H1 (cell line): ENCODE results near the gene ADCY2. TPM values are rescaled to one million over a fixed set of nuclear protein-coding genes. Genes with fewer than 3 reads are reported as not detected.

Experiments
- CTCF ChIA-PET: fragments of 300-600 bp; sonication (Branson Sonifier 250); formaldehyde crosslinking; loops from one replicate; lab custom pipeline; 2021; ENCODE audit not compliant: partially characterized antibody; lab: Charles Lee
- POLR2A ChIA-PET: fragments of 300-600 bp; sonication (Branson Sonifier 250); formaldehyde crosslinking; loops from one replicate; lab custom pipeline; 2021; ENCODE audit warnings: inconsistent platforms; ENCODE audit not compliant: partially characterized antibody; lab: Charles Lee
- DNase-seq, 2 experiments: peaks; one replicate each; pipeline versions ENCODE4 v3.0.0 to v3.0.0-alpha.2; 2010 to 2022; ENCODE audit warnings: low spot score in 2 of 2, low read depth in 1 of 2, mixed read lengths in 1 of 2
- FAIRE-seq: peaks from 2 replicates; lab custom pipeline; 2011; peaks lifted over from hg19 to GRCh38; lab: Jason Lieb, UNC
- H2AFZ ChIP-seq: 2 replicates; pipeline ENCODE4 v1.8.1; 2012; ENCODE audit warnings: low read length, inconsistent platforms
- H2AK5ac ChIP-seq: 2 replicates; pipeline ENCODE4 v1.6.1; 2013; ENCODE audit warnings: low read depth, low read length
- H2BK120ac ChIP-seq: replicated peaks from 2 replicates; pipeline ENCODE3; 2013; ENCODE audit warnings: low read depth, low read length, inconsistent platforms
- H2BK12ac ChIP-seq: 2 replicates; pipeline ENCODE4 v1.6.1; 2013; ENCODE audit warnings: low read depth, low read length
- H2BK15ac ChIP-seq: 2 replicates; pipeline ENCODE4 v1.6.1; 2013; ENCODE audit warnings: low read length
- H2BK20ac ChIP-seq: 2 replicates; pipeline ENCODE4 v1.6.1; 2013; ENCODE audit warnings: low read length
- H2BK5ac ChIP-seq: 2 replicates; pipeline ENCODE4 v1.6.1; 2013; ENCODE audit warnings: low read depth, low read length
- H3K14ac ChIP-seq: 2 replicates; pipeline ENCODE4 v1.6.1; 2013; ENCODE audit warnings: inconsistent platforms; ENCODE audit not compliant: insufficient read length
- H3K18ac ChIP-seq: 2 replicates; pipeline ENCODE4 v1.6.1; 2013; ENCODE audit warnings: low read length; ENCODE audit errors: extremely low read depth
- H3K23ac ChIP-seq: 2 replicates; pipeline ENCODE4 v1.6.1; 2013; ENCODE audit warnings: inconsistent platforms; ENCODE audit not compliant: insufficient read length
- H3K23me2 ChIP-seq: 2 replicates; pipeline ENCODE4 v1.6.1; 2013; ENCODE audit warnings: low read depth, low read length
- H3K27ac ChIP-seq: 2 replicates; pipeline ENCODE4 v1.6.1; 2011; ENCODE audit warnings: low read depth, low read length, inconsistent platforms
- H3K27me3 ChIP-seq, 4 experiments: replicated peaks in 1 of 4; 1 replicate in 1 of 4; 2 replicates in 3 of 4; pipeline versions ENCODE4 v1.6.1 to v1.8.1; 2011 to 2013; ENCODE audit warnings: low read length in 3 of 4, mild to moderate bottlenecking in 3 of 4, inconsistent platforms in 2 of 4, mixed read lengths in 2 of 4, moderate library complexity in 1 of 4; ENCODE audit not compliant: control insufficient read depth in 3 of 4, insufficient read depth in 3 of 4; ENCODE audit errors: extremely low read depth in 1 of 4
- H3K36me3 ChIP-seq, 4 experiments: 2 replicates each; pipeline versions ENCODE4 v1.6.1 to v1.8.1; 2011 to 2013; ENCODE audit warnings: mild to moderate bottlenecking in 4 of 4, low read length in 3 of 4, moderate library complexity in 2 of 4, control low read depth in 1 of 4, inconsistent platforms in 1 of 4; ENCODE audit not compliant: insufficient read depth in 4 of 4, control insufficient read depth in 2 of 4
- H3K4ac ChIP-seq: replicated peaks from 2 replicates; pipeline ENCODE3; 2013; ENCODE audit warnings: low read length, low read depth, mixed read lengths, inconsistent platforms; ENCODE audit not compliant: insufficient read length
- H3K4me1 ChIP-seq, 4 experiments: replicated peaks in 1 of 4; 1 replicate in 1 of 4; 2 replicates in 3 of 4; pipeline versions ENCODE4 v1.6.1 to v1.8.1; 2011 to 2013; ENCODE audit warnings: low read length in 3 of 4, inconsistent platforms in 2 of 4, mixed read lengths in 1 of 4; ENCODE audit not compliant: insufficient read depth in 4 of 4, control insufficient read depth in 3 of 4
- H3K4me2 ChIP-seq, 2 experiments: 2 replicates each; pipeline versions ENCODE4 v1.6.1 to v1.8.1; 2011 to 2013; ENCODE audit warnings: low read depth in 2 of 2, low read length in 2 of 2, control low read depth in 1 of 2, inconsistent platforms in 1 of 2, mild to moderate bottlenecking in 1 of 2; ENCODE audit not compliant: insufficient read depth in 1 of 2
- H3K4me3 ChIP-seq, 4 experiments: fragments of 200-600, 300-600 bp in 1 of 4; sonication (generic), shearing (Covaris generic), sonication (Bioruptor Twin) in 1 of 4; 2 replicates each; pipeline versions ENCODE4 v1.5.1 to v1.8.1; 2011 to 2016; ENCODE audit warnings: low read length in 4 of 4, low read depth in 3 of 4, control low read depth in 2 of 4, inconsistent platforms in 2 of 4, mild to moderate bottlenecking in 2 of 4, mixed read lengths in 1 of 4, moderate library complexity in 1 of 4; ENCODE audit not compliant: insufficient read depth in 2 of 4; ENCODE audit errors: extremely low read depth in 1 of 4
- H3K56ac ChIP-seq: replicated peaks from 2 replicates; pipeline ENCODE3; 2013; ENCODE audit warnings: low read depth, mild to moderate bottlenecking, mixed read lengths, low read length, inconsistent platforms; ENCODE audit not compliant: insufficient read length
- H3K79me1 ChIP-seq: 2 replicates; pipeline ENCODE4 v1.6.1; 2013; ENCODE audit warnings: low read depth, low read length, control low read depth
- H3K79me2 ChIP-seq, 2 experiments: 2 replicates each; pipeline versions ENCODE4 v1.6.1 to v1.8.1; 2012 to 2013; ENCODE audit warnings: low read length in 2 of 2, mild to moderate bottlenecking in 2 of 2, inconsistent platforms in 1 of 2; ENCODE audit not compliant: insufficient read depth in 2 of 2, control insufficient read depth in 1 of 2
- H3K9ac ChIP-seq, 4 experiments: replicated peaks in 1 of 4; 1 replicate in 1 of 4; 2 replicates in 3 of 4; pipeline versions ENCODE4 v1.6.1 to v1.8.1; 2011 to 2013; ENCODE audit warnings: low read depth in 3 of 4, low read length in 3 of 4, control low read depth in 2 of 4, mild to moderate bottlenecking in 2 of 4, moderate library complexity in 2 of 4, inconsistent platforms in 1 of 4; ENCODE audit errors: extremely low read depth in 1 of 4
- H3K9me3 ChIP-seq, 2 experiments: 2 replicates each; pipeline versions ENCODE4 v1.6.1 to v1.8.1; 2012 to 2013; ENCODE audit warnings: mild to moderate bottlenecking in 2 of 2, moderate library complexity in 2 of 2, control low read depth in 1 of 2, inconsistent platforms in 1 of 2, low read depth in 1 of 2, low read length in 1 of 2, mixed read lengths in 1 of 2; ENCODE audit not compliant: insufficient read depth in 2 of 2
- H4K20me1 ChIP-seq, 2 experiments: replicated peaks in 1 of 2; 2 replicates each; pipeline versions ENCODE3 to v1.8.1; 2011 to 2013; ENCODE audit warnings: inconsistent platforms in 2 of 2, low read length in 2 of 2, mild to moderate bottlenecking in 1 of 2; ENCODE audit not compliant: insufficient read depth in 2 of 2, control insufficient read depth in 1 of 2
- H4K5ac ChIP-seq: 2 replicates; pipeline ENCODE4 v1.6.1; 2013; ENCODE audit warnings: low read length, low read depth, mixed read lengths, inconsistent platforms; ENCODE audit not compliant: insufficient read length
- H4K8ac ChIP-seq: 2 replicates; pipeline ENCODE4 v1.8.0; 2013; ENCODE audit warnings: mild to moderate bottlenecking, moderate library complexity, low read length, inconsistent platforms; ENCODE audit not compliant: insufficient read depth; ENCODE audit errors: extremely low read depth
- H4K91ac ChIP-seq: replicated peaks from 2 replicates; pipeline ENCODE3; 2013; ENCODE audit warnings: low read length, mixed read lengths, inconsistent platforms; ENCODE audit not compliant: insufficient read length
- ATF2 ChIP-seq: IDR thresholded peaks from 2 replicates; pipeline ENCODE4 v1.6.1; 2012; ENCODE audit warnings: low read length, inconsistent platforms
- CHD2 ChIP-seq: IDR thresholded peaks from 2 replicates; pipeline ENCODE4 v1.6.1; 2012; ENCODE audit warnings: low read length, improper control_type of control experiment
- CREB1 ChIP-seq: IDR thresholded peaks from 2 replicates; pipeline ENCODE4 v1.6.1; 2012; ENCODE audit warnings: inconsistent platforms
- POLR2A ChIP-seq, 2 experiments: IDR thresholded peaks; 1 replicate in 1 of 2; 2 replicates in 1 of 2; pipeline ENCODE4 v1.6.1; 2011; ENCODE audit warnings: low read depth in 2 of 2, low read length in 2 of 2, mild to moderate bottlenecking in 2 of 2; ENCODE audit errors: control extremely low read depth in 1 of 2
- POLR2AphosphoS5 ChIP-seq: IDR thresholded peaks from 2 replicates; pipeline ENCODE4 v1.6.1; 2011; ENCODE audit warnings: low read depth, low read length
- RBBP5 ChIP-seq: IDR thresholded peaks from 2 replicates; pipeline ENCODE4 v1.7.1; 2012; ENCODE audit warnings: low read depth, mild to moderate bottlenecking, inconsistent platforms, low read length, moderate library complexity, borderline replicate concordance
- TCF12 ChIP-seq: IDR thresholded peaks from 2 replicates; pipeline ENCODE4 v1.6.1; 2011; ENCODE audit warnings: low read depth, mild to moderate bottlenecking, low read length
- USF2 ChIP-seq: IDR thresholded peaks from 2 replicates; pipeline ENCODE4 v1.6.1; 2011; ENCODE audit warnings: low read length, improper control_type of control experiment
- polyA plus RNA-seq, 7 experiments: library from polyadenylated mRNA; depleted of rRNA in 3 of 7; stranded (reverse) in 5 of 7; unstranded in 2 of 7; fragments of >200 nt in 5 of 7; fragments of 200-250 nt in 2 of 7; gene quantifications; 1 replicate in 5 of 7; 2 replicates in 1 of 7; 4 replicates in 1 of 7; pipeline versions ENCODE4 v1.2.1 to v1.2.3, GENCODE V29; 2011 to 2013; ENCODE audit warnings: missing spikeins in 2 of 7, mixed read lengths in 2 of 7
- total RNA-seq: library from RNA; stranded (reverse); fragmentation: NEBNext Ultra II Directional; extraction: Animal tissue kit (Norgen Biotek cat#: 25700); gene quantifications from 2 replicates; pipeline ENCODE4 v1.2.1, GENCODE V29; 2021

The ADCY2 gene
- total and polyA plus RNA-seq, 2 of the 8 experiments (the other 6 are each of a cell fraction or from before 2014, with no cell fraction given), result 35.8 to 122 TPM

GRCh38 chr5:7628248-7628647 is 232.3 kb downstream of the ADCY2 start:
- FAIRE-seq, result no peak
- H3K79me2 ChIP-seq, result no peaks in the 10 kb centered on the region; a peak in 2 of 4 replicates
- CTCF ChIA-PET, result interaction anchor here (1.5 kb wide), 1 partner anchor 20 kb away, joined by 4 read pairs; no protein-coding TSS in a partner anchor

More at GRCh38 chr5:7628248-7628647, 232.3 kb downstream of the ADCY2 start:
- peaks cover 0 to 46% (median 12%) of the 10 kb centered on the region in 4 experiments; a peak in 7 of 8 replicates for H3K36me3 ChIP-seq
- H3K9ac ChIP-seq, result no peak overlapping the region
- H2BK5ac ChIP-seq, result no peak overlapping the region
- H3K23ac ChIP-seq, result no peak overlapping the region
- no peaks in the 10 kb centered on the region; the same call in 1 of the 2 replicates for H3K23me2 ChIP-seq
- no peak overlapping the region for H4K8ac ChIP-seq
- POLR2A ChIA-PET, result interaction anchor here (1.8 kb wide), 1 partner anchor 11 kb away, joined by 8 read pairs; no protein-coding TSS in a partner anchor
- H2BK120ac ChIP-seq, result no peak overlapping the region
- H3K4me2 ChIP-seq, result no peak overlapping the region
- no peak overlapping the region for H3K14ac ChIP-seq
- no peak overlapping the region for H3K27ac ChIP-seq
- no peaks in the 10 kb centered on the region; the same call in 1 of the 2 replicates for H3K79me1 ChIP-seq
- no peaks in the 10 kb centered on the region for H3K9me3 ChIP-seq
- no peak overlapping the region for H4K5ac ChIP-seq
- H3K27me3 ChIP-seq, result no peaks in the 10 kb centered on the region
- no peak overlapping the region for H2BK12ac ChIP-seq
- H2BK20ac ChIP-seq, result no peak overlapping the region
- no peak overlapping the region for H3K4ac ChIP-seq
- no peak overlapping the region for H2AFZ ChIP-seq
- H2BK15ac ChIP-seq, result no peak overlapping the region
- no peak for TF ChIP-seq ATF2
- no peak for TF ChIP-seq CHD2
- no peak for TF ChIP-seq RBBP5
- no peak for TF ChIP-seq POLR2AphosphoS5
- no peak for TF ChIP-seq USF2
- no peak for TF ChIP-seq TCF12
- no peak for TF ChIP-seq POLR2A (IDR thresholded peaks at IDR 0.05; ENCODE audit: control extremely low read depth in 1 of 2, low read depth in 2 of 2, low read length in 2 of 2)
- TF ChIP-seq CREB1, result no peak
- H3K56ac ChIP-seq, result no peak overlapping the region
- no peak overlapping the region for H3K4me3 ChIP-seq
- no peak overlapping the region for H2AK5ac ChIP-seq
- H3K4me1 ChIP-seq, result no peaks in the 10 kb centered on the region
- peaks cover 0 to 1% of the 10 kb centered on the region in 2 experiments for H4K20me1 ChIP-seq
- no peak overlapping the region for H4K91ac ChIP-seq
- no peak overlapping the region for H3K18ac ChIP-seq
- DNase-seq, result no peak
